GM19468 (cell line): ENCODE measurements around the gene RAB12.
"Not testable (repeated sequence)": the region's sequence is repeated elsewhere in the genome, so short reads cannot be mapped to it uniquely, and the experiment has no call there.

Experiments
- ATAC-seq: cut with Tn5 transposase; IDR thresholded peaks from one replicate; pipeline ENCODE4 v1.9.1; 2021; ENCODE audit warnings: mild to moderate bottlenecking, moderate library complexity, moderate number of reproducible peaks; ENCODE audit not compliant: unreplicated experiment; ENCODE audit errors: extremely low read depth

Gene RAB12

DNA sequence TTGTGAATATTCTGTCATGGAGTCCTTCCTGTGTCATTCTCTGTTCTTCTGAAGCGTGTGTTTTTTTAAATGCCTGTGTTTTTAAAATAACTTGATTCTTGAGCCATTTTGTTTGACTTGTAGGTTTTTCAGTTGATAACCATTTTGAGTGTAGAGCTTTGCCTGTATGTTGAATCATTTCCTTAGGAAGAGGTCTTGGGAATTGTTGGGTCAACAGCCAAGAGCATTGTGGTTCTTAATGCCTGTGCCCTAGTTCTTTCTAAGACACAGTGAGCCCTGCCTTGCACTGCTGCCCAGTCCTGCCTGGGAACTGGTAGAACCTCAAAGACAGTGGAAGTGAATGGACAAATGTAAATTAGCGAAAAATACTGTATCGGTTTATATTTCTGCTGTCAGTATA is 25.9 kb downstream of the RAB12 start:
- ATAC-seq, result no peak

DNA sequence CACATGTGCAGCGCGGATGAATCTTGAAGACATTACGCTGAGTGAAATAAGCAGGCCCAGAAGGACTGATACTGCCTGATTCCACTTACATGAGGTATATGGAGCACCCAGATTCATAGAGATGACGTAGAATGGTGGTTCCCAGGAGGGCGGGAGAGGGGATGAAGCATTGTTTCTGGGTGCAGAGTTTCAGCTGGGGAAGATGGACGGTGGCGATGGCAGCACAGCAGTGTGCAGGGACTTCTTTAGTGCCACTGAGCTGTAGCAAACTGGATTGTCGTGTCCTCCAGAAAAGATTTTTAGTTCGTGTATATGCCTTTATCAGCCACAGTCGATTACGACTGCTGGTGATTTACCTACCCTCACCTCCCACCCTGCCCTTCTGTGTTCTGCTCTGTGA is 30.5 kb downstream of the RAB12 start:
- ATAC-seq, result no peak

DNA sequence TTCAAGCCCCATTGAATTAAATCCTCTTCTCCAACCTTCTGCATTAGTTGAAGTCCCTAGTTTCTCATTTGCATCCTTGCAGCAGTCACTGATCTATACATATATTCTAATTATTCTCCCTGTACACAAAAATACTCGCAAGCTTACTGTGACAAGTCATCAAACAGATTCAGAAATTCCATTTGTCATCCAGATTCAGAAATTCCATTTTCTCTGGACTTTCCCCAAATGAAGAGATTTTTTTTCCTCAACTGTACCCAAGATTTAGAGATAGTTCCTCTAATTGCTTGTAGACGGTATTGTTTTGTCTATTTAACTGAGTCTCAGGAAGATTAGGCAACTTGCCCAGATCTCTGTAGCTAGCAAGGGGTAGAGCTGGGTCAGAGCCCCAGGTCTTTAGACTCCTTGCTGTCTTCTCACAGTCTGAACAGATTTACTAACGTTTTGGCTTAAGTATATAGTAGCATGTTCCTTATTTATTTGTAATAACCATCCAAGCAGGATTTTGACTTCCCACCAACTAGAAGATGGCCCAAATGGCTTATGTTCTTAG is 34.2 kb downstream of the RAB12 start:
- no peak for ATAC-seq

DNA sequence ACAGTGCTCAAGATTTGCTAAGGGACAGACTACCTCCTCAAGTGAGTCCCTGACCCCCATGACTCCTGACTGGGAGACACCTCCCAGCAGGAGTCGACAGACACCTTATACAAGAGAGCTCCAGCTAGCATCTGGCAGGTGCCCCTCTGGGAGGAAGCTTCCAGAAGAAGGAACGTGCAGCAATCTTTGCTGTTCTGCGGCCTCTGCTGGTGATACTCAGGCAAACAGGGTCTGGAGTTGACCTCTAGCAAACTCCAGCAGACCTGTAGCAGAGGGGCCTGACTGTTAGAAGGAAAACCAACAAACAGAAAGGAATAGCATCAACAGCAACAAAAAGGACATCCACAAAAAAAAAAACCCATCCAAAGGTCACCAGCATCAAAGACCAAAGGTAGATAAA is 38.1 kb downstream of the RAB12 start:
- ATAC-seq, result not testable (repeated sequence)

DNA sequence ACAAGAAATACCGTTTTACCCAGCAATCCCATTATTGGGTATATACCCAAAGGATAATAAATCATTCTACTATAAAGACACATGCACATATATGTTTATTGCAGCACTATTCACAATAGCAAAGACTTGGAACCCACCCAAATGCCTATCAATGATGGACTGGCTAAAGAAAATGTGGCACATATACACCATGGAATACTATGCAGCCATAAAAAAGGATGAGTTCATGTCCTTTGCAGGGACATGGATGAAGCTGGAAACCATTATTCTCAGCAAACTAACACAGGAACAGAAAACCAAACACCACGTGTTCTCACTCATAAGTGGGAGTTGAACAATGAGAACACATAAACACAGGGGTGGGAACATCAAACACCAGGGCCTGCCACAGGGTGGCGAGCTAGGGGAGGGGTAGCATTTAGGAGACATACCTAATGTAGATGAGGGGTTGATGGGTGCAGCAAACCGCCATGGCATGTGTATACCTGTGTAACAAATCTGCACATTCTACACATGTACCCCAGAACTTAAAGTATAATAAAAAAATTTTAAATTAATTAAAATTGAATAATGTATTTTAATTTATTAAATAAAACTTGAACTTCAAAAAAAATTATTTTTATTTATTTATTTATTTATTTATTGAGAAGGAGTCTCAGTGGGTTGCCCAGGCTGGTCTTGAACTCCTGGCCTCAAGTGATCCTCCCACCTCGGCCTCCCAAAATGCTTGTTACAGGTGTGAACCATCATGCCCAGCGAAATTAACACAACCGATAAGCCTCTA is 42.4 kb downstream of the RAB12 start:
- ATAC-seq, result not testable (repeated sequence)

DNA sequence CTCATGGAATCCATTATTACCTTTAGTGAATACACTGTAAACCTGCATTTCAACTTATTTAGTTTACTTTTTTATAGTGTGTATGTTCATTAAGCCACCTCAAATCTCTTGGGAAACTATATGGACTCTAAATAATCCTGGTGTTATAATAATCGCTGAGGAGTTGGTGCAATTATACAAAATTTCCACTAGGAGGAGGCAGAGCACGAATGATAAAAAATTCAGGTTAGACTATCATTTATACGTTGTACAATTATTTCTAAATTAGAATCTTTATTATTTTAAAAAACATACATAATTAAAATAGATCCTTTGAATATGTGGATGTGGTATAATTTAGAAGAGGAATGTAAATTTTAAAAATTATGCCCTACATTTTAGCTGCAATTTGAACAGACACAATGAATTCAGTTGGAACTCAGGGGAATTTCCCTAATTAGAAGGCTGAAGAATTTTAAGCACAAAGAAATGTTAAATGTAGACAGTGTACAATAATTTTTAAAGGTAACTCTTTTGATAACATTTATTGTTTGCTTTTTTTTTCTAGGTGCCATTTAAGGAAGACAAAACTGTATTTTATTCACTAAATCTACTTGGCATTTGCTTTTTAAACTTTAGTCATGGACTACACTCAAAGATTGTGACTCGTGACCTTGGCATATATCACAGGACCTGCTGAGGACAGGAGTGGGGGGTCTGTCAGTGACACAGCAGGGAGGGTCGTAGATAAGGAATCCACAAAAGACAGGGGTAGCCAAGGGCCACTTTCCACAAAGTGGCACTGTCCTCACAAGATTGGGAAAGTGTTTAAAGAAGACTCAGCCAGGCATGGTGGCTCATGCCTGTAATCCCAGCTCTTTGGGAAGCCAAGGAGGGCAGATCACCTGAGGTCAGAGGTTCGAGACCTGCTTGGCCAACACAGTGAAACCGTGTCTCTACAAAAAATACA is 45.5 kb downstream of the RAB12 start:
- no peak for ATAC-seq

DNA sequence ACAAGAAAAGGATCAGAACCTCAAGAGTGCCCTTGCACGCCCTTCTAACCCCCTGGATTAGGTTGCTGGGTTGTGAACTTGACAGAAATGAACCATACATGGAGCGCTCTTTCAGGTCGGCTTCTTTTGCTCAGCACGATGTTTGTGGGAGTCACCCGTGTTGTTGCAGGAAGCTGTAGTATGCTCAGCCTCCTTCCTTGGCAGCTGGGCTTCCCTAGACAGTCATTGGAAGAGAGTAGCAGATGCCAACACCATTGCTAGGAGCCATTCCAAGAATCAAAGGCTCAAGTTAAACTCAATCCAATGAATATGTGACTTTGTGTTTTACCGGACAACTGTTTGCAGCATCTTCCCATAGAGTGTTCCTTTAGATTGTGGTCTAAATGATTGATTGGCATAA is 47.0 kb downstream of the RAB12 start:
- no peak for ATAC-seq

DNA sequence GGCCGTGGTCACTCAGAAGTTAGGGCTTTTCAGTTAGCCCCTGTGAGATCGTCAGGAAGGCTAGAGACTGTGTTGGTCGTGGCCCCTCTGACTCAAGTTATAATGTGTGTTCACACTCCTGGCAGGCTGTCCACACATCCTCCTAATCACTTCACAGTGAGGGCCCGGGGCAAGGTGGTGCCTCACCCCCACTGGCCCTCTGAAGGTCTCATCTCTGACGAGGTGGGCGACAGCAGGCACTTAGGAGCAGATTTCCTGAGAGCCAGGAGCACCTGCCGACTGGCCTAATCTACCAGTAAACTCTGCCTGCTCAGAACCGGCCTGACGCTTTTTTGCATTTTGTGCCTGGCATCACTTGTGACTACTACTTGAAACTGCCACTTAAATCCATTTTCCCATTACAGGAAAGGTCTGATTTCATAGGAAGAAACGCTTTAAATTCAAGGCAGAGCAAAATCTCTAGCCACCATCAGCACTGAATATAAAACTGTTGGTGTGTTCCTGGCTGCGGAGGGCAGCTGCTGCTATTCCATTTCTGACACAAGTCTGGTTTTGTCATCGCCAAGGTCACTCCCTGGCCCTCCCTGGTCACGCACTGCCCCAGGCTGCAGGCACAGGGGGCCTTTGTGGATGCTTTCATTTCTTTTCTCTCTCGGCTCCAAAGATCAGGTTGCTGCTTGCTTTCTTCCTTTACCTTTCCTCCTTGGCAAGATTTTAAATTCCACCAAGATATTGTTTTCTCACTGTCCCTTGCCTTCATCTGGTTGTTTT is 48.0 kb downstream of the RAB12 start:
- no peak for ATAC-seq

DNA sequence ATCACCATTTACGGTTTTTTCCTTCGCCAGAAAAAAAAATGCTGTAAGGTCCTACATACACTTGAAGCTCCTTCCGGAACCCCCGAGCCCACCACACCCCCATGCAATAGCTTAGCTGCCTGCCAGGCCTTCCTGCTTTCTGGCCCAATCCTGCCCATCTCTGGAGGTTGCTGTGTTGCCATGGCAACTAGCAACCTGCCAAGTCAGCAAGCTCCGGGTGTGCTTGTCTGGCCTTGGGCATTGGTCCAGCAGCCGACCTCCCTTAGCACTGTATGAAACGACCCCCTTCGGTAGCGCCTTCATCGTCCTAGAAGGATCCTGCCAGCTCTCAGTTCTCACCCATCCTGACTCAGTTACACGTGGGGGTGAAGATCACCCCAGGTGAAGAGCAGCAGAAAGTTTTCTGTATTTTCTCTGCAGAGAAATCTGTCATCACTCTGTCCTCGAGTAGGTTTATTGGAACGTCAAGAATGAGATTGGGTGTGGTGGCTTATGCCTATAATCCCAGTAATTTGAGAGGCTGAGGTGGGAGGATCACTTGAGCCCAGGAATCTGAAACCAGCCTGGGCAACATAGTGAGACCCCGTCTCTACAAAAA is 48.7 kb downstream of the RAB12 start:
- no peak for ATAC-seq

DNA sequence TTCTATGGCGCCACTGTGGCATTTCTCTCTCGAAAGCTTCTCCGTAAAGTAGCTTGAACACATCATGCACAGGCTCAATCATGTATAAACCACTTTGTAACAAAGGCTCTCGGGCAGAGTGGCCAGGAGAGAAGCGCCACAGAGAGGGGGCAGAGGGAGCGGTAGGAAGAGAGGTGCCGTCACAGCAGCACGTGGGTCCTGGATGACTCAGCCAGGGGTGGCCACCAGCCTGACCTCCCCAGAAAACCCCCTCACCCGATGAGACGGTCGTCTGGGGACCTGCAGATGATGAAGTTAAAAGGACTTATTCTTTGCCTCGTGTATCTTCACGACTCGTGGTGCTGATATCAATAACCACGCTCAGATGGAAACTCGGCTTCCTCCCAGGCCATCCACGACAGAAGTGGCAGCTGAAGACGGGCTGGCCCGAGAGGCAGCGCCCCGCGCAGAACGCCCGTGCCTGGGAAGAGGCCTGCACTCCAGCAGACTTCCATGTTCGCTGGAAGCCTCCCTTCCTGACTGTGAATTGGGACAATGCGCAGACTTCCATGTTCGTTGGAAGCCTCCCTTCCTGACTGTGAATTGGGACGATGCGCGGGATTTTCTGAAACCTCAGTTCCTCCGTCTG is 49.7 kb downstream of the RAB12 start:
- no peak for ATAC-seq

DNA sequence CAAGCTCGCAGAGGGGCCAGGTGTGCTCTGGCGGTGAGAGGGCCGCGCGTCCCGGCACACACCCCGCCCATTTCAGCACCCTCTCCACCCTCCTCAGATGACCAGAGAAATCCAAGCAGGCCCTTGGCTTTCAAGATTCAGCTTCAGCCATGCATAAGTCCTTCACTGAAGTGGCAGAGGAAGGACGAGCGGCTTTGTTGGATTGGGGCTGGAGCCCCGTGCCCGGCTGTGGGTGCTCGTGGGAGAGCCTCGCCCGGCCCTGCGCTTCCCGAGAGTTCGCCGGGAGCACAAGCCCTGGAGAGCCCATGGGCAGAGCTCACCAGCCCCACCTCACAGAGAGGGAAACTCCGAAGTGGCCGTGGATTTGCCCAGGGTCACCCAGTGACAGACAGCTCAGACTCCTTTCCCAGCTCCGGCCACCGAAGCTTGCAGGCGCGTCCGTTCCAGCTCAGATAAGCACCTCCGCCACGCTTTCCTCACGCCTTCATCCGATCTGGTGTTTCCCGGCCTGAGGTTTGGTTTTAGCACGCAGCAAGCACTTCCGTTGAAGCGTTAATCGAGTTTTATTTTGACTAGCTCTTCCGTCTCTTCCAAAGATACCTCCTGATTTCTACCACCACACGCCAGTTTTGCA is 50.5 kb downstream of the RAB12 start:
- ATAC-seq, result no peak

DNA sequence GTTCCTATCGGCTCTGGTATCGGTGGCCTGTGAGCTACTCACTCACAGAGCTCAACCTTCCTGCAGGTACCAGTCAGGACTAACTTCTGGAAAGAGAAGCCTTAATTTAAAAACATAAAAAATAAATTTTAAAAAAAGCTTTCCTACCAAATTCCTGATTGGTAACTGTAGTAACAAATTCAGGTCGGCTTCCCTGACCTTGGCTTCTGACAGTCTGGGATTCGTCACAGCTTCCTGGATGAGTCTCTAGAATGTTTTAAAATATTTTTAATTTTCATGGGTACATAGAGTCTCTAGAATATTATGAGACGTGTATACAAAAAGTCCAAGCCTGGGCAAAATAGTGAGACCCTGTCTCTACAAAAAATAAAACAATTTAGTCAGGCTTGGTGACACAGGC is 51.1 kb downstream of the RAB12 start:
- no peak for ATAC-seq

DNA sequence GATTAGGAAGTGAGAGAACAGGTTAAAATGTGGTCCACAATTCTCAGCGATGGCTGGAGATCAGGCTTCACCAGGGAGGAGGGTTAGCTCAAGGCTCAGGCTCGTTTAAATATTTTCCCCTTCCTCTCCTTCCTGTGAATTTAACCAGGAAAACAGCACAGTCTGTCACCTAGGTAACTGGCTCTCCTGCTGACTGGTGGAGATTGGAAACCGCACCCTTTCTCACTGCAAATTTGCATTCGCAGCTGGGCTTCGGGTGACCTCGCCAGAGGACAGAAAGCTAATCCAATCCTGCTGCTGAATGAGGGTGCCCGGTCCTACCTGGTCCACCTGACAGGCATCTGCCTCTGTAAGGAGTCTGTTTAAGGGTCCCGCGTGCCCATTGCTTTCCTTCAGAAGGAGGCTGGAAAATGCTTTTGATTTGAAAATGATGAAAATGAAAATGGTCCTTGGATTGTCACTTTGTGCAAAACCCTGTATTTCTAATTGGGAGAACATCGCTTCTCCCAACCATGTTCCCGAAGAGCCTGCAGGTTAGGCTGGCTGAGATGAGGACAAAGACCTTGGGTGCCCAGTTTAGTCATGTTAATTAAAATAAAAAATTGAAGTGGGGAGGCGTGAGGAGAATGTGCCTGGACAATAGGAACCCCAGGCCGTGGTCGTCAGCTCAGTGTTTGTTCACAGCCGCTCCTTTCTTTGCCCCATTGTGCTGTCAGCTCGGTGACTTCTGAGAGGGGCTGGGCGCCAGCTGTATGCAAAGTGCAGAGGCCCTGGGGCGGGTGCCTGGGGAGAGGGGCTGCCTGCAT is 52.7 kb downstream of the RAB12 start:
- ATAC-seq, result no peak

DNA sequence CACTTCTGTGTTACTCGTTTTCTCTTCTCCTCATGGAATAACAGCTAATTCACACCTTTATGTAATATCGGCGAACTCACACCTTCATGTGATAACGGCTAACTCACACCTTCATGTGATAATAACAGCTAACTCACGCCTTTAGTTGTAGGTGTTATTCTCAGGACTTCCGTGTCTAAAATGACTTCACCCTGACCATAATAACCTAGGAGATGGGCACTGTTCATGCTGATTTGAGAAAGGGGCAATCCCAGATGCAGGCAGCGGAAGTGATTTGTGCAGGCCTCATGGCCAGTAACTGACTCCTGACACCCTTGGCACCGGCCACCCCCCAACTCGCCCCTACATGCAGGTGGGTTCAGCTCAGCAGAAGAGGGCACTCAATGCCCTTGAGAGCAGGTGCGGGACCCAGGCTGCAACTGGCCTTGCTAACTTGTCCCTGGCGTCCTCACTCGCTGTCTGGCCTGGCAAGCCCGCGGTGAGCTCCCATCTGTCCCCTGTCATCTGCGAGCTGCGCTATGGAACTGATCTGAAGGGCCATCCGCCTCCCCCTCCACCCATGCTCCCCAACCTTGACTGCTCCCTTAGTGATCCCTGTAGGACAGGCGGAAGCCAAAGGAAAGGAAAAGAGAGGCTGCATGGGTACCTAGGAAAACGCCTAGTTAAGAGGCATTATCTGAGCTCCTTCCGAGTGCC is 53.5 kb downstream of the RAB12 start:
- no peak for ATAC-seq

DNA sequence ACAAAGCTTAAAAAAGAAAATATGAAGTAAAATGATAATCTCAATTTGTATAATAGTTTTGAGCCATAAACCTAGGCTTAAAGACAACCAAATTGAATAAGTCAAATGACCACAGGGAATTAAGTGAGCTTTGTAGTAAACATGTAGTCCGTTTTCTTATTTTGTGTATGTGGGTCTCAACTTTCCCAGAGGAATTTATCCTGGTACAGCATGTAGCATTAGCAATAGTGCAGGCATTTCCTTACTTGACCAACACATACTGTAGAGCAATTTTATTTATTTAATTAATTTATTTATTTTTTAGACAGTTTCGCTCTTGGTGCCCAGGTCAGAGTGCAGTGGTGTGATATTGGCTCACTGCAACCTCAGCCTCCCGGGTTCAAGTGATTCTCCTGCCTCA is 58.6 kb downstream of the RAB12 start:
- ATAC-seq, result no peak

DNA sequence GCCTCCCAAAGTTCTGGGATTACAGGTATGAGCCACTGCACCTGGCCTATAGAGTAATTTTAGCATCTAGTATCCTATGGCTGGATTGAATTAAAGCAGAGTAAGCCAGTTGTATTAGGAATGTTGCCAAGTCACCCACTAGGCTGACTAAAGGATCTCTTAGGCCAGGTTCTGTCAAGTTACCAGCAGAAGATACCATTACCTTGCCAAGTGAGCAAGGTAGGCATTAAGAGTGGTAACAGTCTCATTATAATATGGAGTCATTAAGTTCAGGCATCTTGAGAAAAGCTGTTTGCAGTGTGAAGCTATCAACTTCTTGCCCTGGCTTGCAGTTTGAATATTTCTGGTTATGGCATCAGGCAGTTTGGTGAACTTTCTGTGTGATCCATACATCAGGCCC is 59.1 kb downstream of the RAB12 start:
- no peak for ATAC-seq

DNA sequence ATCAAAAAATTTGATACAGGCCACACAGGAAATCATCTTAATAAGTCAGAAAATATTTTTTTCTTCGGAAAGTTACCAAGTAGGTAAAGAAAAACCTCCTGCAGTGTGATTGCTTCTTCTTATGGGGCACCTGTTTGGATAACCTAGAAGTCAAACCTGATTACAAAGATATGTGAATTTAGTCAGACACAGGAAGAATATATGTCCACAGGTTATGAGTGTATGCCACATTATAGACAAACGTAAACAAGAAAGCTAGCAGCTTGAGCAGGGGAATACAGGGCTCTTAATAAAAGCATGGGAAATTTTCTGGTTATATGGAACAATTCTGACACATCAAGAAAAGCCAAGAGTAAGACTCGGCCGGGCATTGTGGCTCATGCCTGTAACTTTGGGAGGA is 60.3 kb downstream of the RAB12 start:
- no peak for ATAC-seq
